ENCODE measurements around the gene TBXA2R. TPM values are rescaled to one million over a fixed set of nuclear protein-coding genes. Genes with fewer than 3 reads are reported as not detected.

Gene TBXA2R
- total RNA-seq, 2 experiments from 2014 or later: 2.7 to 3.4 TPM

GRCh38 chr19:3547301-3547731, 59.4 kb downstream of the TBXA2R start:
- ChIA-PET CTCF (interaction anchor here (1.5 to 4.7 kb wide), 3 partner anchors 10 to 39 kb away, joined by 3 to 43 read pairs (median 4); partner anchors contain the start of gene MFSD12), POLR2A (no interaction called here)

- CTCF ChIA-PET: interaction anchor here (0.5 to 4.7 kb wide), 10 partner anchors 10 to 541 kb away, joined by 3 to 43 read pairs (median 4); partner anchors contain the start of gene MFSD12
- POLR2A ChIA-PET: interaction anchor here (1.3 kb wide), 2 partner anchors 8 to 11 kb away, joined by 4 to 5 read pairs; no protein-coding TSS in a partner anchor
These were observed 60.6 kb downstream of the TBXA2R start for GRCh38 chr19:3546119-3546518.

GRCh38 chr19:3545669-3546034, 61.0 kb downstream of the TBXA2R start:
- ChIA-PET POLR2A (interaction anchor here (1.3 kb wide), 2 partner anchors 9 to 11 kb away, joined by 4 to 5 read pairs; no protein-coding TSS in a partner anchor), CTCF (interaction anchor here (0.5 to 4.7 kb wide), 12 partner anchors 9 to 541 kb away, joined by 3 to 43 read pairs (median 4); partner anchors contain the start of gene MFSD12)

GRCh38 chr19:3544742-3545668, 61.7 kb downstream of the TBXA2R start:
- POLR2A ChIA-PET: interaction anchor here (0.6 kb wide), 1 partner anchor 18 kb away, joined by 4 read pairs; no protein-coding TSS in a partner anchor
- CTCF ChIA-PET: interaction anchor here (0.6 to 4.7 kb wide), 19 partner anchors 9 to 193 kb away, joined by 3 to 43 read pairs (median 4); partner anchors contain the start of gene MFSD12

Other genes with a start within 250 kb of the TBXA2R start
- gene NFIC, start 240.3 kb downstream of the TBXA2R start, total RNA-seq: 10 to 100 TPM; 17.7 to 19.3 TPM
- gene SMIM24, start 126.3 kb downstream of the TBXA2R start, total RNA-seq: under 1 TPM; 0.31 to 0.36 TPM
- not detected for gene SMIM44, start 123.4 kb downstream of the TBXA2R start, total RNA-seq
- gene DOHH, start 106.2 kb downstream of the TBXA2R start, total RNA-seq: 10 to 100 TPM; 18.8 to 21.4 TPM
- 10 to 100 TPM; 33.1 to 33.6 TPM for gene FZR1, start 100.6 kb downstream of the TBXA2R start, total RNA-seq
- under 1 TPM; 0.67 to 0.78 TPM for gene TEKTIP1, start 67.7 kb downstream of the TBXA2R start, total RNA-seq
- gene MFSD12, start 49.3 kb downstream of the TBXA2R start, total RNA-seq: 100 to 1,000 TPM; 118 to 124 TPM
- 10 to 100 TPM; 43.0 to 44.9 TPM for gene HMG20B, start 33.9 kb downstream of the TBXA2R start, total RNA-seq
- gene GIPC3, start 21.4 kb downstream of the TBXA2R start, total RNA-seq: under 1 TPM; 0.44 to 0.67 TPM
- 10 to 100 TPM; 36.7 to 38.1 TPM for gene CACTIN, start 19.9 kb upstream of the TBXA2R start, total RNA-seq
- gene PIP5K1C, start 93.6 kb upstream of the TBXA2R start, total RNA-seq: 10 to 100 TPM; 29.6 to 30.3 TPM
- under 1 TPM; 0.63 to 0.94 TPM for gene TJP3, start 101.5 kb upstream of the TBXA2R start, total RNA-seq
- gene APBA3, start 154.8 kb upstream of the TBXA2R start, total RNA-seq: 10 to 100 TPM; 36.9 to 39.1 TPM
- gene MRPL54, start 155.8 kb upstream of the TBXA2R start, total RNA-seq: 10 to 100 TPM; 83.1 to 88.8 TPM
- gene RAX2, start 165.4 kb upstream of the TBXA2R start, total RNA-seq: not detected
- 10 to 100 TPM; 36.1 to 39.3 TPM for gene MATK, start 179.5 kb upstream of the TBXA2R start, total RNA-seq